CD4-positive, alpha-beta T cell (primary cell): ENCODE results near the gene SATB2. TPM values are rescaled to one million over a fixed set of nuclear protein-coding genes. Genes with fewer than 3 reads are reported as not detected.
A peak's percentile ranks its signal among the peaks of the same experiment; 100 is the strongest.

Experiments
- ATAC-seq: fragments of 200-7000 bp; cut with Tn5 transposase; one replicate; pipeline ENCODE4 v1.10.0; 2022; ENCODE audit warnings: mild to moderate bottlenecking; ENCODE audit not compliant: poor library complexity
- CTCF ChIA-PET: fragments of 350-600 bp; sonication (Branson Sonifier 250); formaldehyde crosslinking; loops from one replicate; lab custom pipeline; 2021; ENCODE audit warnings: antibody characterized with exemption, inconsistent platforms; lab: Charles Lee
- POLR2A ChIA-PET: fragments of 350-600 bp; sonication (Branson Sonifier 250); formaldehyde crosslinking; loops from one replicate; lab custom pipeline; 2021; ENCODE audit warnings: antibody characterized with exemption, inconsistent platforms; lab: Charles Lee
- DNase-seq, 14 experiments: peaks; one replicate each; pipeline ENCODE4 v3.0.0-alpha.2; 2013 to 2020; ENCODE audit warnings: mixed read lengths in 2 of 14
- H3K27ac ChIP-seq, 2 donors: one replicate each; pipeline versions ENCODE4 v1.5.1 to v1.7.0; 2013; ENCODE audit warnings: low read length in 2 of 2, low read depth in 1 of 2, mild to moderate bottlenecking in 1 of 2
- H3K27me3 ChIP-seq, 2 experiments: 1 replicate in 1 of 2; 2 replicates in 1 of 2; pipeline versions ENCODE4 v1.6.1 to v1.7.0; 2013; ENCODE audit warnings: low read length in 2 of 2, control low read depth in 1 of 2, mild to moderate bottlenecking in 1 of 2, moderate library complexity in 1 of 2; ENCODE audit not compliant: insufficient read depth in 2 of 2, control insufficient read depth in 1 of 2
- H3K36me3 ChIP-seq: one replicate; pipeline ENCODE4 v1.6.1; 2013; ENCODE audit warnings: low read length, control low read depth; ENCODE audit not compliant: insufficient read depth
- H3K4me1 ChIP-seq: one replicate; pipeline ENCODE4 v1.6.1; 2013; ENCODE audit warnings: low read length, control low read depth; ENCODE audit not compliant: insufficient read depth
- H3K4me3 ChIP-seq: one replicate; pipeline ENCODE4 v1.5.1; 2013; ENCODE audit warnings: mild to moderate bottlenecking, low read length, moderate library complexity
- H3K9me3 ChIP-seq, 2 experiments: 1 replicate in 1 of 2; 2 replicates in 1 of 2; pipeline versions ENCODE4 v1.6.1 to v1.7.0; 2013; ENCODE audit warnings: low read length in 2 of 2, mild to moderate bottlenecking in 2 of 2, control low read depth in 1 of 2, moderate library complexity in 1 of 2; ENCODE audit not compliant: control insufficient read depth in 1 of 2, insufficient read depth in 1 of 2
- H3K27ac Mint-ChIP-seq: one replicate; pipeline ENCODE4 v1.8.0; 2020; ENCODE audit warnings: mixed read lengths
- H3K27me3 Mint-ChIP-seq: one replicate; pipeline ENCODE4 v1.8.0; 2021; ENCODE audit warnings: mixed read lengths
- H3K36me3 Mint-ChIP-seq: one replicate; pipeline ENCODE4 v1.8.0; 2021; ENCODE audit warnings: low read depth, mixed read lengths
- H3K4me1 Mint-ChIP-seq: one replicate; pipeline ENCODE4 v1.8.0; 2021; ENCODE audit warnings: low read depth, mixed read lengths
- H3K4me3 Mint-ChIP-seq: one replicate; pipeline ENCODE4 v1.8.0; 2020; ENCODE audit warnings: mild to moderate bottlenecking, mixed read lengths
- H3K9me3 Mint-ChIP-seq: one replicate; pipeline ENCODE4 v1.8.0; 2020; ENCODE audit warnings: mixed read lengths
- CTCF ChIP-seq: fragments of 200-600 bp; IDR thresholded peaks from one replicate; pipeline ENCODE4 v1.8.0; 2022; ENCODE audit warnings: antibody characterized with exemption, mild to moderate bottlenecking
- intact Hi-C, 2 experiments: fragments of 100-400 bp; cut with DNase I in 1 of 2; cut with micrococcal nuclease in 1 of 2; formaldehyde crosslinking; loops; one replicate each; pipeline versions ENCODE4 v1.15.1 to v1.9.0; 2023 to 2025; cut with DNase I, micrococcal nuclease
- total RNA-seq, 174 experiments: library from RNA in 2 of 174; stranded (reverse) in 2 of 174; gene quantifications; one replicate each; pipeline ENCODE4 v1.2.3 and lab custom pipeline; 2021 to 2026

The SATB2 gene
- total RNA-seq, 2 experiments from 2014 or later = not detected

- DNase-seq (peak in 2 of 14 experiments; percentile 1 to 19), ATAC-seq (no peak)
- no peaks in the 10 kb centered on the region for H3K4me1 Mint-ChIP-seq
- no peak overlapping the region for H3K4me3 ChIP-seq
- H3K9me3 ChIP-seq = peaks cover 0 to 16% of the 10 kb centered on the region in 2 experiments
- no peaks in the 10 kb centered on the region for H3K27me3 Mint-ChIP-seq
- CTCF ChIA-PET = no interaction called here
- POLR2A ChIA-PET = no interaction called here
- intact Hi-C loops = no loop called here
- H3K4me1 ChIP-seq = no peaks in the 10 kb centered on the region
- no peak overlapping the region for H3K27ac ChIP-seq
- TF ChIP-seq CTCF = no peak
- H3K4me3 Mint-ChIP-seq = no peak overlapping the region
- no peaks in the 10 kb centered on the region for H3K27me3 ChIP-seq
- no peak overlapping the region for H3K27ac Mint-ChIP-seq
- peaks cover 4% of the 10 kb centered on the region for H3K9me3 Mint-ChIP-seq
- no peaks in the 10 kb centered on the region for H3K36me3 Mint-ChIP-seq
- H3K36me3 ChIP-seq = no peaks in the 10 kb centered on the region
Observed at GRCh38 chr2:199228887-199229819, 228.6 kb downstream of the SATB2 start.

- Histone ChIP-seq H3K36me3 (no peaks in the 10 kb centered on the region), H3K4me1 (no peaks in the 10 kb centered on the region), H3K27me3 (no peaks in the 10 kb centered on the region), H3K9me3 (peaks cover 0 to 6% of the 10 kb centered on the region in 2 experiments), H3K27ac (no peak overlapping the region), H3K4me3 (no peak overlapping the region)
- TF ChIP-seq CTCF = no peak
- ATAC-seq (no peak), DNase-seq (no peak)
- Mint-ChIP-seq H3K27ac (no peak overlapping the region), H3K9me3 (no peaks in the 10 kb centered on the region), H3K36me3 (no peaks in the 10 kb centered on the region), H3K4me3 (no peak overlapping the region), H3K27me3 (no peaks in the 10 kb centered on the region), H3K4me1 (no peaks in the 10 kb centered on the region)
- ChIA-PET CTCF (no interaction called here), POLR2A (no interaction called here)
- intact Hi-C loops = no loop called here
Observed at GRCh38 chr2:199223791-199224190, 233.9 kb downstream of the SATB2 start.

- Histone ChIP-seq H3K27me3 (no peaks in the 10 kb centered on the region), H3K27ac (no peak overlapping the region), H3K4me3 (no peak overlapping the region), H3K4me1 (no peaks in the 10 kb centered on the region), H3K36me3 (no peaks in the 10 kb centered on the region), H3K9me3 (peaks cover 0 to 4% of the 10 kb centered on the region in 2 experiments)
- TF ChIP-seq CTCF = no peak
- H3K4me3 Mint-ChIP-seq = no peak overlapping the region
- peaks cover 3% of the 10 kb centered on the region for H3K9me3 Mint-ChIP-seq
- H3K27ac Mint-ChIP-seq = no peak overlapping the region
- ChIA-PET CTCF (no interaction called here), POLR2A (no interaction called here)
- DNase-seq = no peak
- no peaks in the 10 kb centered on the region for H3K4me1 Mint-ChIP-seq
- ATAC-seq = no peak
- H3K36me3 Mint-ChIP-seq = no peaks in the 10 kb centered on the region
- intact Hi-C loops = no loop called here
- H3K27me3 Mint-ChIP-seq = no peaks in the 10 kb centered on the region
Observed at GRCh38 chr2:199220920-199221319, 236.8 kb downstream of the SATB2 start.
